Measurements from ENCODE around the gene CSRNP2. TPM values are rescaled to one million over a fixed set of nuclear protein-coding genes. Genes with fewer than 3 reads are reported as not detected.
"Not testable (repeated sequence)": the region's sequence is repeated elsewhere in the genome, so short reads cannot be mapped to it uniquely, and the experiment has no call there.

The CSRNP2 gene
- polyA plus RNA-seq, 4 donors: 37.5 to 46.6 (median 40.4) TPM

- not testable (repeated sequence) for DNase-seq (ENCODE audit: low read depth in 4 of 4, low spot score in 3 of 4)
Measured at GRCh38 chr12:51078866-51079265, 4.5 kb downstream of the CSRNP2 start.

- DNase-seq (ENCODE audit: low read depth in 4 of 4, low spot score in 3 of 4): not testable (repeated sequence)
Measured at GRCh38 chr12:51078346-51078745, 5.0 kb downstream of the CSRNP2 start.

GRCh38 chr12:51077930-51078329 is 5.5 kb downstream of the CSRNP2 start:
- no peak for DNase-seq (ENCODE audit: low read depth in 4 of 4, low spot score in 3 of 4)

GRCh38 chr12:51076236-51076930 is 7.0 kb downstream of the CSRNP2 start:
- no peak for DNase-seq (ENCODE audit: low read depth in 4 of 4, low spot score in 3 of 4)

- DNase-seq (ENCODE audit: low read depth in 4 of 4, low spot score in 3 of 4): no peak
Measured at GRCh38 chr12:51075390-51075789, 8.0 kb downstream of the CSRNP2 start.

GRCh38 chr12:51071663-51072062 is 11.7 kb downstream of the CSRNP2 start:
- no peak for DNase-seq (ENCODE audit: low read depth in 4 of 4, low spot score in 3 of 4)

- DNase-seq (ENCODE audit: low read depth in 4 of 4, low spot score in 3 of 4): no peak
Measured at GRCh38 chr12:51070004-51070403, 13.4 kb downstream of the CSRNP2 start.

- no peak for DNase-seq (ENCODE audit: low read depth in 4 of 4, low spot score in 3 of 4)
Measured at GRCh38 chr12:51067771-51068170, 15.6 kb downstream of the CSRNP2 start.

GRCh38 chr12:51067229-51067628 is 16.2 kb downstream of the CSRNP2 start:
- no peak for DNase-seq (ENCODE audit: low read depth in 4 of 4, low spot score in 3 of 4)

GRCh38 chr12:51065530-51065929 is 17.9 kb downstream of the CSRNP2 start:
- no peak for DNase-seq (ENCODE audit: low read depth in 4 of 4, low spot score in 3 of 4)

- no peak for DNase-seq (ENCODE audit: low read depth in 4 of 4, low spot score in 3 of 4)
Measured at GRCh38 chr12:51062631-51063397, 20.6 kb downstream of the CSRNP2 start.

GRCh38 chr12:51059086-51059485 is 24.3 kb downstream of the CSRNP2 start:
- DNase-seq (ENCODE audit: low read depth in 4 of 4, low spot score in 3 of 4): no peak

- no peak for DNase-seq (ENCODE audit: low read depth in 4 of 4, low spot score in 3 of 4)
Measured at GRCh38 chr12:51056242-51056641, 27.2 kb downstream of the CSRNP2 start.

GRCh38 chr12:51055060-51055459 is 28.3 kb downstream of the CSRNP2 start:
- DNase-seq (ENCODE audit: low read depth in 4 of 4, low spot score in 3 of 4): no peak

- no peak for DNase-seq (ENCODE audit: low read depth in 4 of 4, low spot score in 3 of 4)
Measured at GRCh38 chr12:51051787-51052186, 31.6 kb downstream of the CSRNP2 start.

GRCh38 chr12:51049525-51049924 is 33.9 kb downstream of the CSRNP2 start:
- DNase-seq (ENCODE audit: low read depth in 4 of 4, low spot score in 3 of 4): no peak

GRCh38 chr12:51048661-51049251 is 34.6 kb downstream of the CSRNP2 start:
- DNase-seq (ENCODE audit: low read depth in 4 of 4, low spot score in 3 of 4): no peak

GRCh38 chr12:51047655-51048540 is 35.5 kb downstream of the CSRNP2 start, which contains the start of gene LETMD1:
LETMD1 (plus strand) TSS chr12:51048327; CDS start chr12:51048357, 30 bp downstream.
- peak; percentile 94 to 97 (median 96) for DNase-seq (ENCODE audit: low read depth in 4 of 4, low spot score in 3 of 4)

- DNase-seq (ENCODE audit: low read depth in 4 of 4, low spot score in 3 of 4): no peak
Measured at GRCh38 chr12:51036279-51036678, 47.1 kb downstream of the CSRNP2 start.

- no peak for DNase-seq (ENCODE audit: low read depth in 4 of 4, low spot score in 3 of 4)
Measured at GRCh38 chr12:51033457-51034089, 49.8 kb downstream of the CSRNP2 start.

Data from left renal pelvis (tissue), 4 donors.